GM21447 (cell line): ENCODE measurements around the gene ZNF467.

Experiments
- ATAC-seq: cut with Tn5 transposase; IDR thresholded peaks from one replicate; pipeline ENCODE4 v1.9.1; 2021; ENCODE audit not compliant: unreplicated experiment

Gene ZNF467

DNA sequence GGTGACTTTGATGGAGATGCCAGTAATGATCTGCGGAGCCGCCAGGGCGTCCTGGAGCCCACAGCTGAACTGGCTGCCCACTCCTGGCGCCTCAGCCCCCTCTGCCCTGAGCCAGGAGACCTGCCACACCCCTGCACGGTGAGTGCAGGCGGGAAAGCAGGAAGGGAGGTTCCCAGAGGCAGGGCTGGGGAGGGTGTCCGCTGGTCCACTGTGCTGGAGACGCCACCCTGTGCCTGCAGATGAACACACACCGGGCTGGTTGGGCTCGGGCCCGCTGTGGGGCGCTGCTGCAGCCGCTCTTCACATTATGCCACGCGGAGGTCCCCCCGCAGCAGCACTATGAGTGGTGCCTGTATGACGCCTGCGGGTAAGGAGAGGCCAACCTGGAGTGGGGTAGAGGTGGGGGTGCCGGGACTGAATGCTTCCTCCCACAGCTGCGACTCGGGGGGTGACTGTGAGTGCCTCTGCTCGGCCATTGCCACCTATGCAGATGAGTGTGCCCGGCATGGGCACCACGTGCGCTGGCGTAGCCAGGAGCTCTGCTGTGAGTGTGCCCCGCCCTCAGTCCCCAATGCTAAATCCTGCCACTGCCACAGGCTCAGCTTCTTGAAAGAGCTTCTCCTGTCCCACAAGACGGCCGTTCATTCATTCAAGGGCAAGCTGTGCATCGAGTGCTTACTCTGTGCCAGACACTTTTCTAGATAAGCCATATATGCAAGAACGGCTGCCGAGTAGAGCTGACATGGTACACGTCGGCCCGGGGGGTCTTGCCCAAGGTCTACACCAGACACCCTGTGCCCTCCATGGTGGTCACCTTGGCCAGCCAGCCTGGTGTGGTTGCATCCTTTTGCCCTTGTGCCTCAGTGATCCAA is 14.3 kb upstream of the ZNF467 start:
- ATAC-seq, result no peak

DNA sequence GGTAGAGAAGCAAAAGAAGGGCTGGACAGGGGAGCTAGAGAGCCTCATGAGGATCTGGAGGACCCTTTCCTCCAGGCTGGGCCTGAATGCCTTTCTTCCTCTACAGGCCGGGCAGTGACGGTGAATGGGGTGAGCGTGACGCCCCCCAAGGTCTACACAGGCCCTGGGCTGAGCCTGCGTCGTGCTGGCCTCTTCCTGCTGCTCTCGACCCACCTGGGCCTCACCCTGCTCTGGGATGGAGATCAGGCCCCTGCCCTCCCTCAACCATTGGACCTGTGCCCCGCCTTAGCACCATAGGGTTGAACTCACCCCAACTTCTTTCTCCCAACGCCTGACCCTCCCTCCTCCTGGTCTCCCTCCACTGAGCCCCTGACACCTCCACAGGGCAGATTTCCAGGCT is 12.6 kb upstream of the ZNF467 start:
- no peak for ATAC-seq

- ATAC-seq, result no peak
Observed at GRCh38 chr7:149785402-149785801, 12.0 kb upstream of the ZNF467 start.

- no peak for ATAC-seq
Observed at GRCh38 chr7:149784251-149784608, 10.8 kb upstream of the ZNF467 start.

DNA sequence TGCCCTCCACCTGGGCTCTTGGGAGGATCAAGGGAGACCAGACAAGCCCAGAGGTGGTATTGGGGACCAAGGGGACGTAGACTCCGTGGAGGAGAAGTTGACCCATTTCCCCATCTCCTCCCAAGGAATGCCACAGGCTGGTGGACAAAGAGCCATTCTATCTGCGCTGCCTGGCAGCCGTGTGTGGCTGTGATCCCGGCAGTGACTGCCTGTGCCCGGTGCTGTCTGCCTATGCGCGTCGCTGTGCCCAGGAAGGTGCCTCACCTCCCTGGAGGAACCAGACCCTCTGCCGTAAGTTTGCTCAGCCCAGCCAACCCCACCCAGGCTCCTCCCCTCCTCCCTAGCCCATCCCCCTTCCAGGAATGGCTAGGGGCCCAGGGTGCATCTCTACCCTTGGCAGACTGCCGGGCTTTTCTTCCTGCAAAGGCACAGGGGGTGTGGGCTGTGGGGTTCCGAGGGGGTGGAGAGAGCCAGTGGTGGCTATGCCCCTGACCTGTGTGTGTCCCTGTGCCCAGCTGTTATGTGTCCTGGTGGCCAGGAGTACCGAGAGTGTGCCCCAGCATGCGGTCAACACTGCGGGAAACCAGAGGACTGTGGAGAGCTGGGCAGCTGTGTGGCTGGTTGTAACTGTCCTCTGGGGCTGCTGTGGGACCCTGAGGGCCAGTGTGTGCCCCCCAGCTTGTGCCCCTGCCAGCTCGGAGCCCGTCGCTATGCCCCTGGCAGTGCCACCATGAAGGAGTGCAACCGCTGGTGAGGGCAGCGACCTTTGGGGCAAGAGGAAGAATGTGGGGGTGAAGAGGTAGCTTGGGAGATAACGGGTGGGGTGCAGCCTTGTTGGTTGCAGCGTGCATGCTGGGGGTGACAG is 10.2 kb upstream of the ZNF467 start:
- no peak for ATAC-seq

- ATAC-seq, result no peak
Observed at GRCh38 chr7:149782682-149783345, 9.4 kb upstream of the ZNF467 start.

GRCh38 chr7:149781921-149782320 is 8.5 kb upstream of the ZNF467 start:
- ATAC-seq, result no peak

GRCh38 chr7:149780636-149781419 is 7.4 kb upstream of the ZNF467 start:
- ATAC-seq, result no peak

GRCh38 chr7:149780056-149780455 is 6.7 kb upstream of the ZNF467 start:
- ATAC-seq, result no peak

DNA sequence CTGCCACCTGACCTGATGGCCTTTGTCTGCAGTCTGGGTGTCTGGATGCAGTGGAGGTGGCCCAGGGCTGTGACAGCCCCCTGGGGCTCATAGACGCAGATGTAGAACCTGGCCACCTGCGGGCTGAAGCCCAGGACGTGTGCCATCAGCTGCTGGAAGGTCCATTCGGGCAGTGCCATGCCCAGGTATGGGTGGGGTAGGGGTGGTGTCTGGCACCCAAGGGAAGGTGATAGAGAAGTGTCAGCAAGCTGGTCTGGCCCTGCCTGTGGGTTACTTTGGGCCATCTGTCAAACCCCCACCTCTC is 6.1 kb upstream of the ZNF467 start:
- no peak for ATAC-seq

- no peak for ATAC-seq
Observed at GRCh38 chr7:149778696-149779501, 5.5 kb upstream of the ZNF467 start.

DNA sequence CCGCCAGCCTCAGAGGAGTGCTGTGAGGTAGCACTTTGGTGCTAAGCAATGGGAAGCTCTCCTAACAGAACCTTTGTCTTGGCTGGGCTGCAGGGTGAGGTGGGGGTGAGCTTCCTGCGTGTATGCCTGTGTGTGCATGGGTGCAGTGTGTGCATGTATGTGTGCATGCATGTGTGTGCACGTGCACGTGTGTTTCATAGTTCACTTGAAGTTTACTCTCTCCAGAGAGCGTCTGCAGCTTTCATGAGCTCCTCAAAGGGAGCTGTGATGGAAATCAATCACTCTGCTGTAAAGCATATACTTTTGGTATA is 4.9 kb upstream of the ZNF467 start:
- no peak for ATAC-seq

- no peak for ATAC-seq
Observed at GRCh38 chr7:149777551-149778326, 4.4 kb upstream of the ZNF467 start.

DNA sequence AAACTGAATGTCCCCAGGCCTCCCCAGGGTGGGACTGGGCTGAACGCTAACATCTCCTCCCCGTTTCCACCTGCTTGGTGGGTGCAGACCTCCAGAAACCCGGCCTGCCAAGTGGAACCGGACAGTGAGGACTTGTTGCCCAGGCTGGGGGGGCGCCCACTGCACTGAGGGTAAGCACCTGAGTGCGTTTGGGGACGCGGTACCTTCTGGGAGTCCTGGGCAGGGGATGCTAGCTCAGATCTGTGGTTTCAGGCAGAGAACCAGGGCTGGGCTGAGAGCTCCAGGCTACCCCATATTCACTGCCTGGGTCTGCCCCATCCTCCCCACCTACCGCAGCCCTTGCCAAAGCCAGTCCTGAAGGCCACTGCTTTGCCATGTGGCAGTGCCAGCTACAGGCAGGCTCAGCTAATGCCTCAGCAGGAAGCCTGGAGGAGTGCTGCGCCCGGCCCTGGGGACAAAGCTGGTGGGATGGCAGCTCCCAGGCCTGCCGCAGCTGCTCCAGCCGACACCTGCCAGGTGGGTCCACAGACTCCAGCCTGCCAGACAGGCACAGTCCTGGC is 3.5 kb upstream of the ZNF467 start:
- ATAC-seq, result no peak

GRCh38 chr7:149776289-149776688 is 2.9 kb upstream of the ZNF467 start:
- ATAC-seq, result no peak

DNA sequence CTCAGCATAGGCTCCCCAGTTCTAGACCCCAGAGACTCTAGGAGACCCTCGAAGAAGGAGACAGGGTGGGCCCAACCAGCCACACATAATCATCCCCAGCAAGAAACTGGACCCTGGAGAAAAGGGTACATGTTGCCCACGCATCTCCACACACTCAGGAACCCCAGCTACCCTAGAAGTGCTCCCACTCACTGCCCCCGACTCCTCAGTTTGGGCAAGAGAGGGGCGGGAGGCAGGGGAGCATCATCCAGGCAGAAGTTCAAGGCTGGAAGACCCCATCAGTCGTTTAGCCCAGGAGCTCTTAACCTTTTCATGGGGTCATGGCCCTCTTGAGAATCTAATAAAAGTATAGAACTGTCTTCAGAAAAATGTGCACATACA is 1.8 kb upstream of the ZNF467 start:
- ATAC-seq, result no peak

- no peak for ATAC-seq
Observed at GRCh38 chr7:149774237-149775175, 1.1 kb upstream of the ZNF467 start.

DNA sequence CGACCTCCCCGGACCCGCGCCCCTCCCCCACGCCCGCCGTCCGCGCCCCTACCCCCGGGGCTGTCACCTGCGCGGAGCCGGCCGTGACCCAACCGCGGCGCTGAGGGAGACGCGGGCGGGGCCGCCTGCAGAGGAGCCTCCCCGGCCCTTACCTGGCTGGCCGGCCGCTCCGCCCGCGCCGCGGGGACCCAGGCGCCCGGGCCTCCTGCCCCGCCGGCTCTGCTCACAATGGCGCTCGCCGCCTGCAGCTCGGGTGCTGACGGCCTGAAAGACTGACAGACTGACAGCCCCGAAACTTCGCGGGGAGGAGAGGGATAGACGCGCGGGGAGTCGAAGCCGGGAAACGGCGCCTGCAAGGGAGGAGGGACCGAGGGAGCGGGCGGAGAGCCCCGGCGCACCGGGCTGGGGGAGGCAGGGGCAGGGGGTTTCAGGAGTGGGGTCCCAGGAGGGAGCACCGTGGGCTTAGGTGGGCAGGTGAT is 393 bp downstream of the ZNF467 start:
- ATAC-seq, result no peak
